H9 (cell line): ENCODE results near the gene KCNAB2. TPM values are rescaled to one million over a fixed set of nuclear protein-coding genes. Genes with fewer than 3 reads are reported as not detected.

Experiments
- DNase-seq: peaks from one replicate; pipeline ENCODE4 v3.0.0-alpha.2; 2017
- H2AFZ ChIP-seq: one replicate; pipeline ENCODE4 v1.6.1; 2013; ENCODE audit warnings: mild to moderate bottlenecking, low read length, control low read depth, moderate library complexity
- H2AK5ac ChIP-seq: 2 replicates; pipeline ENCODE4 v1.6.1; 2013; ENCODE audit warnings: low read length, control low read depth, mixed read lengths; ENCODE audit not compliant: insufficient read length
- H2BK120ac ChIP-seq: one replicate; pipeline ENCODE4 v1.6.1; 2013; ENCODE audit warnings: low read depth, mild to moderate bottlenecking, low read length, control low read depth, inconsistent platforms; ENCODE audit not compliant: poor library complexity, severe bottlenecking
- H2BK12ac ChIP-seq: 2 replicates; pipeline ENCODE4 v1.6.1; 2013; ENCODE audit warnings: low read length, control low read depth, mixed read lengths, low read depth; ENCODE audit not compliant: insufficient read length
- H2BK15ac ChIP-seq: 2 replicates; pipeline ENCODE4 v1.6.1; 2013; ENCODE audit warnings: low read depth, low read length, control low read depth
- H2BK20ac ChIP-seq: one replicate; pipeline ENCODE4 v1.6.1; 2013; ENCODE audit warnings: low read depth, mild to moderate bottlenecking, low read length, control low read depth, inconsistent platforms; ENCODE audit not compliant: poor library complexity, severe bottlenecking
- H2BK5ac ChIP-seq: 2 replicates; pipeline ENCODE4 v1.6.1; 2013; ENCODE audit warnings: low read length, control low read depth, mixed read lengths; ENCODE audit not compliant: insufficient read length
- H3K14ac ChIP-seq: 2 replicates; pipeline ENCODE4 v1.6.1; 2013; ENCODE audit warnings: low read length, control low read depth; ENCODE audit not compliant: insufficient read depth
- H3K18ac ChIP-seq: 2 replicates; pipeline ENCODE4 v1.6.1; 2013; ENCODE audit warnings: low read depth, mild to moderate bottlenecking, mixed read lengths, low read length, control low read depth; ENCODE audit not compliant: insufficient read length
- H3K23ac ChIP-seq: 2 replicates; pipeline ENCODE4 v1.6.1; 2013; ENCODE audit warnings: low read length, control low read depth, mixed read lengths, low read depth; ENCODE audit not compliant: insufficient read length
- H3K23me2 ChIP-seq: 2 replicates; pipeline ENCODE4 v1.6.1; 2013; ENCODE audit warnings: low read depth, mild to moderate bottlenecking, mixed read lengths, low read length, control low read depth; ENCODE audit not compliant: insufficient read length, poor library complexity, severe bottlenecking
- H3K27ac ChIP-seq: 2 replicates; pipeline ENCODE4 v1.5.1; 2013; ENCODE audit warnings: low read length, control low read depth, mixed read lengths, low read depth; ENCODE audit not compliant: insufficient read length
- H3K27me3 ChIP-seq: 2 replicates; pipeline ENCODE4 v1.6.1; 2013; ENCODE audit warnings: low read length, control low read depth, inconsistent platforms; ENCODE audit not compliant: insufficient read depth
- H3K4ac ChIP-seq: 2 replicates; pipeline ENCODE4 v1.6.1; 2013; ENCODE audit warnings: low read depth, mild to moderate bottlenecking, control low read depth, inconsistent platforms, low read length, moderate library complexity
- H3K4me1 ChIP-seq: 2 replicates; pipeline ENCODE4 v1.6.1; 2013; ENCODE audit warnings: low read length, control low read depth, inconsistent platforms; ENCODE audit not compliant: insufficient read depth
- H3K4me2 ChIP-seq: 2 replicates; pipeline ENCODE4 v1.6.1; 2013; ENCODE audit warnings: low read length, control low read depth, mixed read lengths; ENCODE audit not compliant: insufficient read length, insufficient read depth
- H3K56ac ChIP-seq: 2 replicates; pipeline ENCODE4 v1.6.1; 2013; ENCODE audit warnings: low read depth, mild to moderate bottlenecking, mixed read lengths, low read length, control low read depth; ENCODE audit not compliant: insufficient read length
- H3K79me1 ChIP-seq: 2 replicates; pipeline ENCODE4 v1.6.1; 2013; ENCODE audit warnings: low read depth, mild to moderate bottlenecking, moderate library complexity, low read length, control low read depth, inconsistent platforms; ENCODE audit not compliant: insufficient read depth, poor library complexity, severe bottlenecking
- H3K79me2 ChIP-seq: 2 replicates; pipeline ENCODE4 v1.6.1; 2013; ENCODE audit warnings: low read length, control low read depth, inconsistent platforms; ENCODE audit not compliant: insufficient read depth
- H3K9ac ChIP-seq: 2 replicates; pipeline ENCODE4 v1.6.1; 2013; ENCODE audit warnings: low read length, control low read depth, mixed read lengths; ENCODE audit not compliant: insufficient read length; ENCODE audit errors: extremely low read depth
- H3K9me3 ChIP-seq: one replicate; pipeline ENCODE4 v1.6.1; 2013; ENCODE audit warnings: low read depth, low read length, inconsistent platforms; ENCODE audit not compliant: control insufficient read depth
- H3T11ph ChIP-seq: one replicate; pipeline ENCODE4 v1.6.1; 2013; ENCODE audit warnings: mild to moderate bottlenecking, low read length, control low read depth, inconsistent platforms
- H4K20me1 ChIP-seq: one replicate; pipeline ENCODE4 v1.6.1; 2013; ENCODE audit not compliant: control insufficient read depth, insufficient read length, insufficient read depth
- H4K5ac ChIP-seq: 2 replicates; pipeline ENCODE4 v1.6.1; 2013; ENCODE audit warnings: low read depth, mild to moderate bottlenecking, mixed read lengths, low read length, control low read depth; ENCODE audit not compliant: insufficient read length
- H4K8ac ChIP-seq: replicated peaks from 2 replicates; pipeline ENCODE4 v1.6.1; 2013; ENCODE audit warnings: low read length, control low read depth, mixed read lengths, low read depth; ENCODE audit not compliant: insufficient read length
- H4K91ac ChIP-seq: 2 replicates; pipeline ENCODE4 v1.6.1; 2013; ENCODE audit warnings: low read depth, mild to moderate bottlenecking, moderate library complexity, mixed read lengths, low read length, control low read depth; ENCODE audit not compliant: insufficient read length
- H3K27ac Mint-ChIP-seq, 3 experiments: 2 replicates in 2 of 3; 3 replicates in 1 of 3; pipeline ENCODE4 v1.8.0; 2020 to 2021; ENCODE audit warnings: mixed read lengths in 3 of 3, mild to moderate bottlenecking in 1 of 3, moderate library complexity in 1 of 3
- H3K27me3 Mint-ChIP-seq: 2 replicates; pipeline ENCODE4 v1.8.0; 2021; ENCODE audit warnings: low read depth, mild to moderate bottlenecking, moderate library complexity, mixed read lengths
- H3K36me3 Mint-ChIP-seq, 3 experiments: 2 replicates in 2 of 3; 3 replicates in 1 of 3; pipeline ENCODE4 v1.8.0; 2020 to 2021; ENCODE audit warnings: low read depth in 3 of 3, mixed read lengths in 3 of 3; ENCODE audit not compliant: insufficient read depth in 1 of 3
- H3K4me1 Mint-ChIP-seq, 2 experiments: 2 replicates each; pipeline ENCODE4 v1.8.0; 2020; ENCODE audit warnings: mixed read lengths in 2 of 2
- H3K4me3 Mint-ChIP-seq, 2 experiments: 2 replicates in 1 of 2; 3 replicates in 1 of 2; pipeline ENCODE4 v1.8.0; 2020 to 2021; ENCODE audit warnings: mild to moderate bottlenecking in 2 of 2, mixed read lengths in 2 of 2, moderate library complexity in 1 of 2
- H3K9me3 Mint-ChIP-seq, 2 experiments: 2 replicates in 1 of 2; 3 replicates in 1 of 2; pipeline ENCODE4 v1.8.0; 2020; ENCODE audit warnings: mild to moderate bottlenecking in 2 of 2, mixed read lengths in 2 of 2, moderate library complexity in 1 of 2
- CTCF ChIP-seq: fragments of 200-600 bp; sonication (generic); conservative IDR thresholded peaks from 3 replicates; pipeline ENCODE4 v1.8.0; 2021; ENCODE audit warnings: antibody characterized with exemption, mild to moderate bottlenecking
- WGBS: extraction: QIAGEN DNeasy Blood & Tissue Kit; methylation state at CpG from one replicate; pipeline ENCODE4 v1.1.7; 2013; ENCODE audit warnings: missing lambda C conversion rate, low lambda C conversion rate, mixed read lengths; ENCODE audit not compliant: insufficient read length; ENCODE audit errors: extremely low coverage; 5-methylcytosine and 5-hydroxymethylcytosine counted together
- total RNA-seq: library from RNA; stranded (reverse); gene quantifications from 2 replicates; pipeline ENCODE4 v1.2.1, GENCODE V29; 2021

The KCNAB2 gene
- total RNA-seq, 1 experiment from 2014 or later = 8.3 TPM

- no peak overlapping the region for H2BK120ac ChIP-seq
- no peak overlapping the region for H3K27ac ChIP-seq
- H3K18ac ChIP-seq = no peak overlapping the region
- no peak overlapping the region for H3K4ac ChIP-seq
- H3K56ac ChIP-seq = no peak overlapping the region
- no peaks in the 10 kb centered on the region for H3K9me3 ChIP-seq
- H3K14ac ChIP-seq = no peak overlapping the region
- H3K79me2 ChIP-seq = no peaks in the 10 kb centered on the region
- H3K4me1 Mint-ChIP-seq = peaks cover 8 to 10% of the 10 kb centered on the region in 2 experiments
- no peaks in the 10 kb centered on the region for H4K20me1 ChIP-seq
- no peak overlapping the region for H4K8ac ChIP-seq
- H2AFZ ChIP-seq = no peak overlapping the region
- H2BK5ac ChIP-seq = no peak overlapping the region
- H3K4me1 ChIP-seq = peaks cover 5% of the 10 kb centered on the region; the same call in 1 of the 2 replicates
- no peaks in the 10 kb centered on the region for H3K23me2 ChIP-seq
- H3K36me3 Mint-ChIP-seq = no peaks in the 10 kb centered on the region
- no peak overlapping the region for H4K5ac ChIP-seq
- no peaks in the 10 kb centered on the region for H3K27me3 ChIP-seq
- no CpG with 5 or more reads among the region's 15 CpGs for WGBS
- no peak overlapping the region for H2AK5ac ChIP-seq
- DNase-seq = no peak
- H3K23ac ChIP-seq = no peak overlapping the region
- H3K9ac ChIP-seq = no peak overlapping the region
- no peak overlapping the region for H2BK20ac ChIP-seq
- H3K27me3 Mint-ChIP-seq = peaks cover 11% of the 10 kb centered on the region
- no peak overlapping the region for H2BK15ac ChIP-seq
- no peak overlapping the region for H3K4me3 Mint-ChIP-seq
- no peak overlapping the region for H3T11ph ChIP-seq
- TF ChIP-seq CTCF = no peak
- H3K9me3 Mint-ChIP-seq = no peaks in the 10 kb centered on the region
- no peak overlapping the region for H4K91ac ChIP-seq
- H2BK12ac ChIP-seq = no peak overlapping the region
- no peak overlapping the region for H3K27ac Mint-ChIP-seq
- H3K4me2 ChIP-seq = no peak overlapping the region
- H3K79me1 ChIP-seq = no peaks in the 10 kb centered on the region
Observed at GRCh38 chr1:6040444-6040843, 5.2 kb upstream of the KCNAB2 start.
